ENCODE data around the gene KLF12. TPM values are rescaled to one million over a fixed set of nuclear protein-coding genes. Genes with fewer than 3 reads are reported as not detected.

Gene KLF12
- total RNA-seq, 1 donor from 2014 or later: 33.9 TPM

- peaks cover 8% of the 10 kb centered on the region for H3K36me3 Mint-ChIP-seq (ENCODE audit: low read depth)
These were observed 43.2 kb downstream of the KLF12 start for GRCh38 chr13:74090869-74091605.

GRCh38 chr13:74090397-74090796 is 43.8 kb downstream of the KLF12 start:
- ATAC-seq (ENCODE audit: low read depth): no peak
- intact Hi-C loops (cut with micrococcal nuclease): loop anchor here (2.0 to 5.0 kb wide), 3 partner anchors 14 to 42 kb away; partner anchors contain the start of gene KLF12

More at GRCh38 chr13:74090869-74091605, 43.2 kb downstream of the KLF12 start:
- intact Hi-C loops (cut with micrococcal nuclease): loop anchor here (2.0 to 5.0 kb wide), 3 partner anchors 14 to 41 kb away; partner anchors contain the start of gene KLF12
- Mint-ChIP-seq H3K27me3 (no peaks in the 10 kb centered on the region), H3K9me3 (no peaks in the 10 kb centered on the region), H3K4me3 (no peak overlapping the region), H3K27ac (peak overlapping the region; percentile 85), H3K4me1 (peaks cover 58% of the 10 kb centered on the region)
- CTCF ChIA-PET: interaction anchor here (0.8 to 1.1 kb wide), 2 partner anchors 69 to 255 kb away, joined by 3 to 4 read pairs; no protein-coding TSS in a partner anchor
- ATAC-seq (ENCODE audit: low read depth) (no peak), DNase-seq (no peak)
- POLR2A ChIA-PET: interaction anchor here (1.0 kb wide), 1 partner anchor 43 kb away, joined by 3 read pairs; the partner anchor contains the start of gene KLF12
- TF ChIP-seq CTCF (IDR thresholded peaks at IDR 0.05): no peak

GRCh38 chr13:74087357-74087756 is 46.8 kb downstream of the KLF12 start:
- intact Hi-C loops (cut with micrococcal nuclease): no loop called here
- no peak for ATAC-seq (ENCODE audit: low read depth)
- no peak for TF ChIP-seq CTCF (IDR thresholded peaks at IDR 0.05)
- DNase-seq: no peak
- Mint-ChIP-seq H3K27ac (no peak overlapping the region), H3K9me3 (no peaks in the 10 kb centered on the region), H3K4me1 (peaks cover 59% of the 10 kb centered on the region), H3K4me3 (no peak overlapping the region), H3K27me3 (no peaks in the 10 kb centered on the region), H3K36me3 (ENCODE audit: low read depth) (peaks cover 13% of the 10 kb centered on the region)
- POLR2A ChIA-PET: interaction anchor here (0.6 to 1.2 kb wide), 3 partner anchors 9 to 1027 kb away, joined by 3 to 6 read pairs (median 3); no protein-coding TSS in a partner anchor
- CTCF ChIA-PET: interaction anchor here (1.2 kb wide), 1 partner anchor 45 kb away, joined by 3 read pairs; no protein-coding TSS in a partner anchor

More at GRCh38 chr13:74090397-74090796, 43.8 kb downstream of the KLF12 start:
- H3K4me1 Mint-ChIP-seq: peaks cover 54% of the 10 kb centered on the region
- CTCF ChIA-PET: interaction anchor here (0.8 to 1.1 kb wide), 2 partner anchors 68 to 254 kb away, joined by 3 to 4 read pairs; no protein-coding TSS in a partner anchor
- H3K9me3 Mint-ChIP-seq: no peaks in the 10 kb centered on the region
- H3K4me3 Mint-ChIP-seq: no peak overlapping the region
- no peak for TF ChIP-seq CTCF (IDR thresholded peaks at IDR 0.05)
- no peaks in the 10 kb centered on the region for H3K27me3 Mint-ChIP-seq
- POLR2A ChIA-PET: interaction anchor here (1.0 kb wide), 1 partner anchor 43 kb away, joined by 3 read pairs; the partner anchor contains the start of gene KLF12
- peaks cover 8% of the 10 kb centered on the region for H3K36me3 Mint-ChIP-seq (ENCODE audit: low read depth)
- no peak for DNase-seq
- no peak overlapping the region for H3K27ac Mint-ChIP-seq

Measured in activated B cell treated with CpG ODN at 0.5 μM for 24 hours (primary cell).